ENCODE data around the gene ULBP2. TPM values are rescaled to one million over a fixed set of nuclear protein-coding genes. Genes with fewer than 3 reads are reported as not detected.

ULBP2 gene
- total RNA-seq, 1 donor from 2014 or later, result 2.9 TPM

DNA sequence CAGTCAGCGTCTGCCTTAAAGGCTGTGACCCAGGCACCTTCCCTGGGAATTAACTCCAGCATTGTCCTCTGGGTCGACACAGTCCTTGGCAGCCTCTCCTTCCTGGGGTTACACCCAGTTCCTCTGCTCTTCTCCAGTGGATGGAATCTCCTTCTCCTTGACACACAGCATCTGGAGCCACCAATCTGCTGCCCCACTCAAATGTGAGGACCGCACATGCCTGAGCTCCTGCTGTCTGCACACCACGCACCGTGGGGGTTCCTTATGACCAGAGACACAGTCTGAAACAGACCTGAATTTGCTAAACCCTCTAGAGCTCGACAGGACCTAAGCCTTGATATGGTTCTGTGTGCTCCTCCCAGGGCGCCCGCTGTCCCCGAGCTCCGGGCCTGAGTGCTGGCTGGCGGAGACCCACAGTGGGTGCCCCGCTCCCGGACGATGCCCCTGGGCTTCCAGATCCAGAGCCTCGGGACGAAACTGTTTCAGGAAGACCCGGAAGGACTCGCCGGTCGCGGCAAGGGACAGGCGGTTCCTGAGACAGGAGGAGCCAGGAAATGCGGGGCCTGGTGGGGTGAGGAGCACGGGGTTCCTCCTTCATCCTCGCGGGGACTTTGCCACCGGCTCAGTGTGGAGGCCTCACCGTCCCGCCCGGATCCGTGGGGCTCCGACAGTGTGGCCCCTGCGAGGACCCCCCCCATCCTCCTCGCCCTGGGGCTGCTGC lies 16.4 kb upstream of the ULBP2 start:
- intact Hi-C loops (cut with micrococcal nuclease), result loop anchor here (5.0 kb wide), 1 partner anchor 37 kb away; the partner anchor contains the start of gene ULBP1

- intact Hi-C loops (cut with micrococcal nuclease), result loop anchor here (1.0 to 5.0 kb wide), 5 partner anchors 36 to 380 kb away; partner anchors contain the start of genes PPIL4 and ULBP1
Observed at GRCh38 chr6:149925974-149926777, 15.6 kb upstream of the ULBP2 start.

DNA sequence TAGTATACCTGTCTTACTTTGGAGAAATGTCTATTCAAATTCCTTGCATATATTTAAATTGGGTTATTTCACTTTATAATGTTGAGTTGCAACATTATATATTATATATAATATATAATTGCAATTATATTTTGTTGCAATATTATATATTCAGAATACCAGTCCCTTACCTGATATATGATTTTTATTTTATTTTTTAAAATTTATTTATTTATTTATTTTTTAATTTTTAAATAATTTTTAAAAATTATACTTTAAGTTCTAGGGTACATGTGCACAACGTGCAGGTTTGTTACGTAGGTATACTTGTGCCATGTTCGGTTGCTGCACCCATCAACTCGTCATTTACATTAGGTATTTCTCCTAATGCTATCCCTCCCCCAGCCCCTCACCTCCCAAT lies 14.8 kb upstream of the ULBP2 start:
- intact Hi-C loops (cut with micrococcal nuclease), result loop anchor here (5.0 kb wide), 1 partner anchor 35 kb away; the partner anchor contains the start of gene ULBP1

- intact Hi-C loops (cut with micrococcal nuclease), result loop anchor here (5.0 kb wide), 1 partner anchor 33 kb away; the partner anchor contains the start of gene ULBP1
Observed at GRCh38 chr6:149929422-149929821, 12.4 kb upstream of the ULBP2 start.

- intact Hi-C loops (cut with micrococcal nuclease), result loop anchor here (10.0 kb wide), 2 partner anchors 223 to 1453 kb away; no protein-coding TSS in a partner anchor
Observed at GRCh38 chr6:149931501-149931900, 10.3 kb upstream of the ULBP2 start.

GRCh38 chr6:149933036-149933435 lies 8.8 kb upstream of the ULBP2 start:
- intact Hi-C loops (cut with micrococcal nuclease), result loop anchor here (10.0 kb wide), 2 partner anchors 222 to 1452 kb away; no protein-coding TSS in a partner anchor

DNA sequence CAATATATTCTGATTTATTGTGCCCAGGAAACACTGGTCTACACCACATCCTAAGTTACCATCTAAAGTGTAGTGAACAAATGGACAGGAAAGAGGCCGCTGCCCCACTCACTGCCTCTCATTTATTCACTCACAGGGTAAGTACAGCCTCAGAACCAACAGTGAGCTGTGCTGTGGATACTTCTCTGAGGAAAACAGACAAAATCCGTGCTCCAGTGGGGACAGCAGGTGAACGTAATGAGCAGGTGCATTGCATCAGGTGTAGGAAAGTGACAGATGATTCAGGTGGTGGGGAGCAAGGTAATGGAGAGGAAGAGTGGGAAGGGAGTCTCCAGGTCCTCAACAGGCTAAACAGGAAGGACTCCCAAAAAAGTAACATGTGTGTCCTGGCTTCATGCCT lies 8.4 kb upstream of the ULBP2 start:
- intact Hi-C loops (cut with micrococcal nuclease), result loop anchor here (10.0 kb wide), 2 partner anchors 221 to 1451 kb away; no protein-coding TSS in a partner anchor

DNA sequence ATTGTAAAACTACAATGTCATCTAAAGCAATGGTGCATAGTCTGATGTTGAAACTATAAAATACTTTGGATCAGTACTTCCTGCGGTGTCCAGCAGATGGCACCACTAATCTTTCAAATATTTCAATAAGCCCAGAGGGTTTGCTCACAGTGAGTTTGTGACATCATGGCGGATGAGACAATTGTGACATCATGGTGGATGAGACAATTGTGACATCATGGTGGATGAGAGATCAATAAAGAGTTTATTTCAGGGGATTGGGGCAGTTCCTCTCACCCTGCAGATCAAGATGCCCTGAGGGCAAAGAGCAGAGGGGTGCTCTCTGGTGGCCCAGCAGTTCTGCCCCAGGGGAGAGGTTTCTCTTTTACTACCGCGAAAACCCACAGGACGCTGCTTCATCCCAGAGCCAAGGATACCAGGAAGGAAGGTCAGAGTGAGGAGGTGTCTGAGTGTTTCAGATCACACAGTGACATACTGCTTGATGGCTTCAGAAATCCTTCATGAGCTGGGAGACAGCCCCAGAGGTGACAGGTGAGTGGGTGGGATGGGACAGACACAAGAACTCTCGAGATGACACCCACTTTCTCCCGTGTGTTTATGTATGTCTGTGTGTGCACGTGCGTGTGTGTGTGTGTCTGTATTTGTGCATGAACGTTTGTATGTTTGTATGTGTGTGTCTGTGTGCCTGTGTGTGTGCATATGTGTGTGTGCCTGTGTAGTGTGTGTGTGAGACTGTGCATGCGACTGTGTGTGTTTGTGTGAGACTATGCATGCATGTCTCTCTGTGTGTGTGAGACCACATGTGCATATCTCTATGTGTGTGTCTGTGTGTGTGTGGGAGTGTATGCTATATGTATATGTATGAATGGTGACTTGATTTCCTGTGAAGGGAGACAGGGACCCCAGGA lies 7.3 kb upstream of the ULBP2 start:
- intact Hi-C loops (cut with micrococcal nuclease), result loop anchor here (1.0 to 10.0 kb wide), 9 partner anchors 71 to 1450 kb away; partner anchors contain the start of genes LATS1, NUP43, PCMT1 and ULBP3

GRCh38 chr6:149935246-149935645 lies 6.6 kb upstream of the ULBP2 start:
- intact Hi-C loops (cut with micrococcal nuclease), result loop anchor here (2.0 to 10.0 kb wide), 4 partner anchors 188 to 1450 kb away; partner anchors contain the start of genes LATS1, NUP43 and PCMT1

- intact Hi-C loops (cut with micrococcal nuclease), result loop anchor here (1.0 to 10.0 kb wide), 5 partner anchors 12 to 1449 kb away; partner anchors contain the start of genes LATS1, NUP43, PCMT1 and RAET1G
Observed at GRCh38 chr6:149935668-149936067, 6.1 kb upstream of the ULBP2 start.

DNA sequence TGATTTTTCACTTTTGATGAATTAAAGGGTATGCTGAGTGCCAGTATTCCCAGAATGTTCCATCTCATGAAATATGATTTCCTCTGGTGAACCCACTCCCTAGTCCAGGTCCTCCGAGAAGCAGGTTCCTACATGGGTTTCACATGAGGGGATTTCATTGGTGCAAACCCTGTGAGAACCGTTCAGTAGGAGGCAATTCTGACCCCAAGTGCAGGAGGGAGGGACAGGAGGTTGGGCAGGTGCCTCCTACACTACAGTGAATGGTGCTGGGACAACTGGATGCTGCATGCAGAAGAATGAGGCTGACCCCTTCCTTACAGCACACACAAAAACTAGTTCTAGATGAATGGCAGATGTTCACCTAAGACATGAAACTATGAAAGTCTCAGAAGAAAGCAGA lies 5.1 kb upstream of the ULBP2 start:
- intact Hi-C loops (cut with micrococcal nuclease), result loop anchor here (1.0 to 10.0 kb wide), 4 partner anchors 13 to 1448 kb away; partner anchors contain the start of genes NUP43, PCMT1 and RAET1G

DNA sequence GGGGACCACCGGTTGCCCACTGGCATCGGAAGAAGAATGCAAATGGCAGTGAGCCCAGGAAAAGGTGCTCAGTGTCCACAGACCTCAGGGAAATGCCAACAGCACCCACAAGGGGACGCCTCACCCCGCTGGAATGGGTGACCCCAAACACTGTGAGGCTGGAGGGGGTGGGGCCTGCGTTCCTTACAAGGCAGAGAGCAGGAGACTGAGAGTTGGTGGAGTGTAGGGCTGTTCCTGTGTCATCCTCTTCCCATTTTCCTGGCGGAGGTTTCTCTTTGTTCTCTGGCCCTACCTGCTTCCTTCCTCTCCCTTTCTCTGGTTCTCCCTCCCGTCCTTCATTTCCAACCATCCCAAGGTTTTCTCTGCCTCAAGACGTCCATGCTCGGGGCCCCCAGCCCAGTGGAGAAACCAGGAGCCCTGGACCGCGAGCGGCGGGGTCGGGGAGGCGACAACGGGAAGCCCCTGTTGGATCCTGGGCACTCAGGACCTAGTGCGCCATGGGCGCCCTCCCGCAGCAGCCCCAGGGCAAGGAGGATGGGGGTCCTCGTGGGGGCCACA lies 3.7 kb upstream of the ULBP2 start:
- intact Hi-C loops (cut with micrococcal nuclease), result loop anchor here (5.0 to 10.0 kb wide), 3 partner anchors 191 to 1447 kb away; partner anchors contain the start of genes NUP43 and PCMT1

DNA sequence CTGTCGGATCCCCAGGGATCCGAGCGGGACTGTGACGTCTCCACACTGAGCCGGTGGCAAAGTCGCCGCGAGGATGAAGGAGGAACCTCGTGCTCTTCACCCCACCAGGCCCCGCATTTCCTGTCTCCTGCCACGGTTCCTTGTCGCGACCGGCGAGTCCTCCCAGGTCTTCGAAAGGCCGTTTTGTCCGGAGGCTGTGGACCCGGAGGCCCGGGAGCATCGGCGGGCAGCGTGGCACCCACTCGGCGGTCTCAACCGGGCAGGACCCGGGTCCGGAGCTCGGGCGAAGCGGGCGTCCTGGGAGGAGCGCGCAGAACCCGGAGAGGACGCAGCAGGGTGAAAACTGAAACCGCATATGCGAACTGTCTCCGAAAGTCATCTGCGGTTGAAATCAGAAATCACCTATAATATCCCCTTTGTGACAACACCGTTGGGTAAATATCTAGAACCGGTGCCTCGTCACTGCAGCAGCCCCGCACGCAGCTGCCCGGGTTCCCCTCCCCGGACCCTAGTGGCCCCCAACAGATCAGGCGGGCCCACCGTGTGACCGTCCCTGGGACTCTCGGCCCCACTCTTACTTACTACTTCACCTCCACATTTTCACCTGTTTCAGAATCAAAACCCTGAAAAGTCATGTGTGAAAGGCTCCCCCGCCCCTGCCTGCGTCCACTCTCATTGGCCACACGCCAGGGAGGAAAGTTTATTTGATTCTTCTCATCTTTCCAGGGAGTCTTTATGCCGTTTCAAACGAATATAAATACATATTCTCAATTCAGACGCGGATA lies 3.1 kb upstream of the ULBP2 start:
- intact Hi-C loops (cut with micrococcal nuclease), result loop anchor here (5.0 to 10.0 kb wide), 3 partner anchors 191 to 1446 kb away; partner anchors contain the start of genes NUP43 and PCMT1

GRCh38 chr6:149939356-149939648 lies 2.5 kb upstream of the ULBP2 start:
- intact Hi-C loops (cut with micrococcal nuclease), result loop anchor here (5.0 to 10.0 kb wide), 3 partner anchors 192 to 1445 kb away; partner anchors contain the start of genes NUP43 and PCMT1

GRCh38 chr6:149939909-149940671 lies 1.7 kb upstream of the ULBP2 start:
- intact Hi-C loops (cut with micrococcal nuclease), result loop anchor here (5.0 to 10.0 kb wide), 4 partner anchors 193 to 1445 kb away; partner anchors contain the start of genes NUP43, PCMT1 and PPIL4

DNA sequence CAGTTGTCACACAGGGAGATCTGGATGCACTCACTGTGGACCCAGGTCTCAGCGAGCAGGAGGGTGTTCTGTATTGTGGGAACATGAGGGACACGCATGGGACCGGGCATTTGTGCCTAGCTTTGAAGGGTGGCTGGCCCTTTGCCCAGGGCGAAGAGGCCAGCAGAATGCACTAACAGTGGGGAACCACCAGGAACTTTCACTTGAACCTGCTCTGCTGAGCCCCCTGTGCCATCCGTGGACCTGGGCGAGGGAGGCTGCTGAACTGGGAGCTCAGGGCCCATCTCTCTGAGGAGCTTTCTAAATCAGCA lies 1.2 kb upstream of the ULBP2 start:
- intact Hi-C loops (cut with micrococcal nuclease), result loop anchor here (5.0 kb wide), 1 partner anchor 393 kb away; the partner anchor contains the start of gene PPIL4

DNA sequence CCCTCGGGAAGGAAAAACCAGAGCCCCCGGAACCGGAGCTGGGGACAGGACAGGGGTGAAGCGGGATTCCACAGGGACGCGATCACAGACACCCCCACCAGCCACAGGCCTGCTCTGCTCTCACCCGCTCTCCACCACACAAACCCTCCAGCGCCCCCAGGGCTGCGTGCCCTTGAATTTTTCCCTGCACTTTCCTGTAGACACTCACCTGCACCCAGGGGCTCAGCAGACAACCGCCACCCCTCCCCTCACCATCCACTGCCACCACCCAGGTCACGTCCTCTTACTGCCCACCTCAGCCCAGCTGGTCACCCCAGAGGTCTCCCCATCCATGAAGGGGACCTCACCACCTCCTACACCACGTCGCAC lies 631 bp downstream of the ULBP2 start:
- intact Hi-C loops (cut with micrococcal nuclease), result loop anchor here (5.0 kb wide), 1 partner anchor 395 kb away; the partner anchor contains the start of gene PPIL4

- intact Hi-C loops (cut with micrococcal nuclease), result loop anchor here (5.0 kb wide), 1 partner anchor 396 kb away; the partner anchor contains the start of gene PPIL4
Observed at GRCh38 chr6:149943321-149943720, 1.5 kb downstream of the ULBP2 start.

Measured in T-helper 1 cell treated with Interleukin-12 subunit alpha and Interleukin-12 subunit beta and Interleukin-4 antibody, amounts not matched to agents 30 ng/mL and 1 ng/mL, for 36 hours (primary cell).